ENCODE results near the gene TBC1D13. TPM values are rescaled to one million over a fixed set of nuclear protein-coding genes. Genes with fewer than 3 reads are reported as not detected.
"Not testable (repeated sequence)": the region's sequence is repeated elsewhere in the genome, so short reads cannot be mapped to it uniquely, and the experiment has no call there.

Gene TBC1D13
- total and polyA plus RNA-seq, 5 donors from 2014 or later = 13.3 to 24.3 (median 16.9) TPM

DNA sequence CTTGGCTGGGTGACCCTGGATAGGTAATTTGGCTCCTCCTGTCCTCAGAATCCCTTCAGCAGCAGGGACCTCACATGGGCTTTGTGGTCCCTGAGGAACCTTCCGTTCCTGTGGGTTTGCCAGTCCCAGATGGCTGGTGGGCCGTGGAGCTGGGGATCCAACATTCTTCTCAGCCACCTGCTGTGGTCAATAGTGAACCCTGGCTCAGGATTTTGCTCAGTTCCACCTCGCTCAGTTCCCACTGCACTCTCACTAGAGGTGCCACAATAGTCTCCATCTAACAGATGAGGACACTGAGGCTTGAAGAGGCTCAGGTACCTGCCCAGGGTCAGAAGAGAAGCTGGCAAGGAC lies 59.6 kb downstream of the TBC1D13 start:
- Histone ChIP-seq H3K4me1 (ENCODE audit: control insufficient read depth, insufficient read depth, low read length, poor library complexity, severe bottlenecking) (no peaks in the 10 kb centered on the region), H3K9me3 (ENCODE audit: control insufficient read depth in 2 of 2, low read length in 2 of 2) (peaks cover 5 to 6% of the 10 kb centered on the region in 2 experiments), H3K27ac (ENCODE audit: insufficient read depth, low read length, poor library complexity, severe bottlenecking) (no peak overlapping the region), H3K36me3 (ENCODE audit: control insufficient read depth, insufficient read depth, low read length) (peaks cover 8% of the 10 kb centered on the region), H3K27me3 (ENCODE audit: control insufficient read depth, insufficient read depth, low read length) (no peaks in the 10 kb centered on the region), H3K4me3 (ENCODE audit: low read depth, low read length) (no peak overlapping the region)
- ATAC-seq (ENCODE audit: low read depth in 2 of 2) (no peak), DNase-seq (no peak)
- H3K4me1 Mint-ChIP-seq = peaks cover 0 to 4% (median 1%) of the 10 kb centered on the region in 4 donors
- no peak overlapping the region for H3K4me3 Mint-ChIP-seq
- peaks cover 26% of the 10 kb centered on the region for H3K36me3 Mint-ChIP-seq
- H3K27ac Mint-ChIP-seq = no peak overlapping the region
- no peaks in the 10 kb centered on the region for H3K27me3 Mint-ChIP-seq
- peaks cover 0 to 20% (median 6%) of the 10 kb centered on the region in 7 donors for H3K9me3 Mint-ChIP-seq

- peaks cover 21% of the 10 kb centered on the region for H3K36me3 Mint-ChIP-seq
- DNase-seq = no peak
- H3K36me3 ChIP-seq (ENCODE audit: control insufficient read depth, insufficient read depth, low read length) = no peaks in the 10 kb centered on the region
- H3K4me1 ChIP-seq (ENCODE audit: control insufficient read depth, insufficient read depth, low read length, poor library complexity, severe bottlenecking) = no peaks in the 10 kb centered on the region
- H3K4me3 ChIP-seq (ENCODE audit: low read depth, low read length) = no peak overlapping the region
- H3K27me3 ChIP-seq (ENCODE audit: control insufficient read depth, insufficient read depth, low read length) = no peaks in the 10 kb centered on the region
- peaks cover 0 to 4% (median 1%) of the 10 kb centered on the region in 4 donors for H3K4me1 Mint-ChIP-seq
- peaks cover 5 to 6% of the 10 kb centered on the region in 2 experiments for H3K9me3 ChIP-seq (ENCODE audit: control insufficient read depth in 2 of 2, low read length in 2 of 2)
- H3K9me3 Mint-ChIP-seq = peaks cover 0 to 20% (median 6%) of the 10 kb centered on the region in 7 donors
- ATAC-seq (ENCODE audit: low read depth in 2 of 2) = no peak
- no peaks in the 10 kb centered on the region for H3K27me3 Mint-ChIP-seq
- H3K4me3 Mint-ChIP-seq = no peak overlapping the region
- H3K27ac Mint-ChIP-seq = no peak overlapping the region
- no peak overlapping the region for H3K27ac ChIP-seq (ENCODE audit: insufficient read depth, low read length, poor library complexity, severe bottlenecking)
Observed at GRCh38 chr9:128847803-128848202, 60.8 kb downstream of the TBC1D13 start.

DNA sequence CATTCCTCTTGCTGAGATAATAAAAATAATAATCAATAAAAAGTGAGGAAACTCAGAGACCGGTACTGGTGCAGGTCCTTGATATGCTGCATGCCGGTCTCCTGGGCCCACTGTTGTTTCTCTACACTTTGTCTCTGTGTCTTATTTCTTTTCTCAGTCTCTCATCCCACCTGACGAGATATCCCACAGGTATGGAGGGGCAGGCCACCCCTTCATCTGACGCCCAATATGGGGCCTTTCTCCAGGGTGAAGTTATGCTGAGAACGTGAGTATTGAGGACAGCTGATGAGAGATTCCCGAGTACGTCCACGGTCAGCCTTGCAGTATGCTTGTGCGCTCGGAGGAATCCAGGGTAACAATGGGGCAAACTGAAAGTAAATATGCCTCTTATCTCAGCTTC lies 64.0 kb downstream of the TBC1D13 start:
- H3K4me3 ChIP-seq (ENCODE audit: low read depth, low read length); H3K4me1 ChIP-seq (ENCODE audit: control insufficient read depth, insufficient read depth, low read length, poor library complexity, severe bottlenecking); H3K4me3 Mint-ChIP-seq; H3K27me3 ChIP-seq (ENCODE audit: control insufficient read depth, insufficient read depth, low read length); H3K36me3 ChIP-seq (ENCODE audit: control insufficient read depth, insufficient read depth, low read length); DNase-seq; H3K4me1 Mint-ChIP-seq; ATAC-seq (ENCODE audit: low read depth in 2 of 2); H3K27ac Mint-ChIP-seq; H3K9me3 ChIP-seq (ENCODE audit: control insufficient read depth in 2 of 2, low read length in 2 of 2); H3K27ac ChIP-seq (ENCODE audit: insufficient read depth, low read length, poor library complexity, severe bottlenecking); H3K27me3 Mint-ChIP-seq: not testable (repeated sequence)
- H3K36me3 Mint-ChIP-seq = peaks cover 21% of the 10 kb centered on the region
- H3K9me3 Mint-ChIP-seq = peaks cover 0 to 20% (median 6%) of the 10 kb centered on the region in 7 donors

GRCh38 chr9:128851779-128852600 lies 64.9 kb downstream of the TBC1D13 start:
- H3K4me3 Mint-ChIP-seq; ATAC-seq (ENCODE audit: low read depth in 2 of 2); H3K4me1 Mint-ChIP-seq; H3K27ac Mint-ChIP-seq; H3K4me3 ChIP-seq (ENCODE audit: low read depth, low read length); H3K27ac ChIP-seq (ENCODE audit: insufficient read depth, low read length, poor library complexity, severe bottlenecking); H3K9me3 ChIP-seq (ENCODE audit: control insufficient read depth in 2 of 2, low read length in 2 of 2); H3K4me1 ChIP-seq (ENCODE audit: control insufficient read depth, insufficient read depth, low read length, poor library complexity, severe bottlenecking); H3K27me3 ChIP-seq (ENCODE audit: control insufficient read depth, insufficient read depth, low read length); H3K27me3 Mint-ChIP-seq; H3K36me3 ChIP-seq (ENCODE audit: control insufficient read depth, insufficient read depth, low read length): not testable (repeated sequence)
- H3K9me3 Mint-ChIP-seq = peaks cover 0 to 20% (median 6%) of the 10 kb centered on the region in 7 donors
- H3K36me3 Mint-ChIP-seq = peaks cover 21% of the 10 kb centered on the region
- DNase-seq = peak in 2 of 3 donors; percentile 16 to 50

DNA sequence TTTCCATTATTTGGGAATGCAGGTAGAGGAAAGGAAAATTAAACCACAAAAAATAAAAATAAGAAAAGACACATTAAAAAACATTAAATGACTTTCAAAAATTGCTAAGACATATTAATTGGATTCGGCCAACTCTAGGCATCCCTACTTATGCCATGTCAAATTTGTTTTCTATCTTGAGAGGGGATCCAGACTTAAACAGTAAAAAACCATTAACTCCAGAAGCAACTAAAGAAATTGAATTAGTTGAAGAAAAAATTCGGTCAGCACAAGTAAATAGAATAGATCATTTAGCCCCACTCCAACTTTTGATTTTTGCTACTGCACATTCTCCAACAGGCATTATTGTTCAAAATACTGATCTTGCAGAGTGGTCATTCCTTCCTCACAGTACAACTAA lies 65.6 kb downstream of the TBC1D13 start:
- not testable (repeated sequence) for DNase-seq, H3K27ac Mint-ChIP-seq

GRCh38 chr9:128854454-128854853 lies 67.4 kb downstream of the TBC1D13 start:
- H3K4me3 Mint-ChIP-seq = not testable (repeated sequence)

More for the DNA sequence above, 65.6 kb downstream of the TBC1D13 start:
- not testable (repeated sequence) for H3K27ac ChIP-seq (ENCODE audit: insufficient read depth, low read length, poor library complexity, severe bottlenecking); H3K27me3 ChIP-seq (ENCODE audit: control insufficient read depth, insufficient read depth, low read length); H3K9me3 ChIP-seq (ENCODE audit: control insufficient read depth in 2 of 2, low read length in 2 of 2); ATAC-seq (ENCODE audit: low read depth in 2 of 2); H3K4me1 ChIP-seq (ENCODE audit: control insufficient read depth, insufficient read depth, low read length, poor library complexity, severe bottlenecking); H3K36me3 ChIP-seq (ENCODE audit: control insufficient read depth, insufficient read depth, low read length); H3K4me1 Mint-ChIP-seq; H3K27me3 Mint-ChIP-seq; H3K4me3 Mint-ChIP-seq; H3K4me3 ChIP-seq (ENCODE audit: low read depth, low read length)
- H3K36me3 Mint-ChIP-seq = peaks cover 19% of the 10 kb centered on the region
- peaks cover 0 to 19% (median 6%) of the 10 kb centered on the region in 7 donors for H3K9me3 Mint-ChIP-seq

DNA sequence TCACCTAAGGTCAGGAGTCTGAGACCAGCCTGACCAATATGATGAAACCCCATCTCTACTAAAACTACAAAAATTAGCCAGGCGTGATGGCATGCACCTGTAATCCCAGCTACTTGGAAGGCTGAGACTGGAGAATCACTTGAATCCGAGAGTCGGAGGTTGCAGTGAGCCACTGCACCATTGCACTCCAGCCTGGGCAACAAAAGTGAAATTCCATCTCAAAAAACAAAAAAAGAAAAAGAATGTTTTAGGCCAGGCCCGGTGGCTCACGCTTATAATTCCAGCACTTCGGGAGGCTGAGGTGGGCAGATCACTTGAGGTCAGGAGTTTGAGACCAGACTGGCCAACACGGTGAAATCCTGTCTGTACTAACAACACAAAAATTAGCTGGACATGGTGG lies 71.4 kb downstream of the TBC1D13 start:
- ATAC-seq (ENCODE audit: low read depth in 2 of 2); H3K4me1 ChIP-seq (ENCODE audit: control insufficient read depth, insufficient read depth, low read length, poor library complexity, severe bottlenecking); DNase-seq; H3K4me3 ChIP-seq (ENCODE audit: low read depth, low read length); H3K27ac ChIP-seq (ENCODE audit: insufficient read depth, low read length, poor library complexity, severe bottlenecking); H3K27me3 ChIP-seq (ENCODE audit: control insufficient read depth, insufficient read depth, low read length); H3K4me1 Mint-ChIP-seq; H3K27me3 Mint-ChIP-seq; H3K9me3 ChIP-seq (ENCODE audit: control insufficient read depth in 2 of 2, low read length in 2 of 2); H3K36me3 Mint-ChIP-seq; H3K9me3 Mint-ChIP-seq; H3K4me3 Mint-ChIP-seq; H3K36me3 ChIP-seq (ENCODE audit: control insufficient read depth, insufficient read depth, low read length); H3K27ac Mint-ChIP-seq: not testable (repeated sequence)

More at GRCh38 chr9:128854454-128854853, 67.4 kb downstream of the TBC1D13 start:
- not testable (repeated sequence) for H3K36me3 ChIP-seq (ENCODE audit: control insufficient read depth, insufficient read depth, low read length); H3K4me1 Mint-ChIP-seq; H3K4me3 ChIP-seq (ENCODE audit: low read depth, low read length); H3K27me3 Mint-ChIP-seq; H3K27ac ChIP-seq (ENCODE audit: insufficient read depth, low read length, poor library complexity, severe bottlenecking); H3K4me1 ChIP-seq (ENCODE audit: control insufficient read depth, insufficient read depth, low read length, poor library complexity, severe bottlenecking); H3K9me3 ChIP-seq (ENCODE audit: control insufficient read depth in 2 of 2, low read length in 2 of 2); ATAC-seq (ENCODE audit: low read depth in 2 of 2); H3K27ac Mint-ChIP-seq; H3K27me3 ChIP-seq (ENCODE audit: control insufficient read depth, insufficient read depth, low read length); DNase-seq
- Mint-ChIP-seq H3K9me3 (peaks cover 0 to 17% (median 6%) of the 10 kb centered on the region in 7 donors), H3K36me3 (peaks cover 17% of the 10 kb centered on the region)
